Endothelial cell of umbilical vein (primary cell): Measurements from ENCODE around the gene ANKS1B. TPM values are rescaled to one million over a fixed set of nuclear protein-coding genes. Genes with fewer than 3 reads are reported as not detected.

Experiments used
- BruUV-seq: library from RNA; stranded (reverse); fragments of 400-500 nt; replicated peaks from 2 replicates; lab custom pipeline; 2021; lab: Mats Ljungman, UMichigan
- CTCF ChIA-PET: fragments of 300-600, 350-600 bp; sonication (Branson Sonifier 250); formaldehyde crosslinking; loops from one replicate; lab custom pipeline; 2021; ENCODE audit warnings: antibody characterized with exemption, inconsistent platforms; lab: Charles Lee
- POLR2A ChIA-PET: fragments of 300-600, 350-600 bp; sonication (Branson Sonifier 250); formaldehyde crosslinking; loops from one replicate; lab custom pipeline; 2021; ENCODE audit warnings: antibody characterized with exemption, inconsistent platforms; lab: Charles Lee
- DNase-seq: peaks from one replicate; pipeline ENCODE4 v3.0.0-alpha.2; 2011; ENCODE audit warnings: low read depth, low spot score
- FAIRE-seq: peaks from 2 replicates; lab custom pipeline; 2011; peaks lifted over from hg19 to GRCh38; lab: Jason Lieb, UNC
- H2AFZ ChIP-seq: 2 replicates; pipeline ENCODE4 v1.6.0; 2012; ENCODE audit warnings: low read depth, low read length, control low read depth, inconsistent platforms
- H3K27ac ChIP-seq: 2 replicates; pipeline ENCODE4 v1.5.1; 2011; ENCODE audit warnings: low read depth, mild to moderate bottlenecking, control low read depth, low read length, moderate library complexity; ENCODE audit not compliant: insufficient read depth
- H3K27me3 ChIP-seq, 2 experiments: 2 replicates each; pipeline versions ENCODE4 v1.6.0 to v1.6.1; 2011; ENCODE audit warnings: low read length in 2 of 2, mixed read lengths in 1 of 2; ENCODE audit not compliant: control insufficient read depth in 2 of 2, insufficient read depth in 2 of 2
- H3K36me3 ChIP-seq, 2 experiments: 2 replicates in 1 of 2; 3 replicates in 1 of 2; pipeline ENCODE4 v1.5.1; 2011; ENCODE audit warnings: low read length in 2 of 2, mild to moderate bottlenecking in 1 of 2, moderate library complexity in 1 of 2; ENCODE audit not compliant: control insufficient read depth in 2 of 2, insufficient read depth in 2 of 2; ENCODE audit errors: extremely low read depth in 1 of 2
- H3K4me1 ChIP-seq: 3 replicates; pipeline ENCODE4 v1.5.1; 2011; ENCODE audit warnings: mild to moderate bottlenecking, low read length; ENCODE audit not compliant: control insufficient read depth, insufficient read depth; ENCODE audit errors: extremely low read depth
- H3K4me2 ChIP-seq: 2 replicates; pipeline ENCODE4 v1.6.1; 2011; ENCODE audit warnings: low read length, control low read depth, mixed read lengths; ENCODE audit not compliant: insufficient read depth
- H3K4me3 ChIP-seq, 3 experiments: fragments of 200-600 bp in 1 of 3; sonication (generic), shearing (Covaris generic) in 1 of 3; replicated peaks in 1 of 3; 2 replicates each; pipeline ENCODE4 v1.5.1; 2011 to 2016; ENCODE audit warnings: control low read depth in 3 of 3, low read length in 3 of 3, mild to moderate bottlenecking in 2 of 3, inconsistent platforms in 1 of 3, low read depth in 1 of 3, moderate library complexity in 1 of 3; ENCODE audit not compliant: insufficient read depth in 1 of 3
- H3K79me2 ChIP-seq: 2 replicates; pipeline ENCODE4 v1.6.0; 2012; ENCODE audit warnings: low read length, inconsistent platforms; ENCODE audit not compliant: control insufficient read depth, insufficient read depth
- H3K9ac ChIP-seq: replicated peaks from 2 replicates; pipeline ENCODE3; 2011; ENCODE audit warnings: low read length, control low read depth; ENCODE audit not compliant: insufficient read depth; ENCODE audit errors: extremely low read depth
- H3K9me1 ChIP-seq: replicated peaks from 3 replicates; pipeline ENCODE4 v1.6.0; 2011; ENCODE audit warnings: mild to moderate bottlenecking, low read length; ENCODE audit not compliant: control insufficient read depth, insufficient read depth; ENCODE audit errors: extremely low read depth
- H3K9me3 ChIP-seq: replicated peaks from 2 replicates; pipeline ENCODE4 v1.5.1; 2012; ENCODE audit warnings: low read length, inconsistent platforms; ENCODE audit not compliant: control insufficient read depth, insufficient read depth
- H4K20me1 ChIP-seq: replicated peaks from 2 replicates; pipeline ENCODE3; 2011; ENCODE audit warnings: mild to moderate bottlenecking, low read length; ENCODE audit not compliant: control insufficient read depth, insufficient read depth; ENCODE audit errors: extremely low read depth
- EZH2 ChIP-seq: IDR thresholded peaks from 2 replicates; pipeline ENCODE4 v1.6.1; 2012; ENCODE audit warnings: borderline replicate concordance, low read depth, mild to moderate bottlenecking, moderate library complexity, low read length, inconsistent platforms; ENCODE audit not compliant: severe bottlenecking
- FOS ChIP-seq: IDR thresholded peaks from 2 replicates; pipeline ENCODE4 v1.6.1; 2011; ENCODE audit warnings: mild to moderate bottlenecking, low read length, moderate library complexity, borderline replicate concordance; ENCODE audit not compliant: insufficient read depth
- GATA2 ChIP-seq: IDR thresholded peaks from 2 replicates; pipeline ENCODE4 v1.7.0; 2011; ENCODE audit warnings: low read depth, mild to moderate bottlenecking, moderate library complexity, mixed read lengths, low read length; ENCODE audit not compliant: insufficient read length, insufficient read depth
- JUN ChIP-seq: IDR thresholded peaks from 2 replicates; pipeline ENCODE4 v1.6.1; 2011; ENCODE audit warnings: borderline replicate concordance, low read depth; ENCODE audit not compliant: insufficient read length, insufficient read depth
- MYC ChIP-seq: IDR thresholded peaks from one replicate; pipeline ENCODE4 v1.6.1; 2011; ENCODE audit warnings: mild to moderate bottlenecking, low read depth, low read length
- POLR2A ChIP-seq: IDR thresholded peaks from 2 replicates; pipeline ENCODE4 v1.6.1; 2012; ENCODE audit warnings: low read depth, mild to moderate bottlenecking, control low read depth, low read length
- POLR2AphosphoS5 ChIP-seq: IDR thresholded peaks from 2 replicates; pipeline ENCODE4 v1.6.1; 2012; ENCODE audit warnings: low read depth, mild to moderate bottlenecking, control low read depth, low read length, moderate library complexity; ENCODE audit not compliant: insufficient read depth
- dilution Hi-C: fragments of 300-500 bp; cut with MboI; formaldehyde crosslinking; loops from one replicate; pipeline ENCODE4 v1.15.0; 2019; ENCODE audit warnings: low sequenced_read_pairs; ENCODE audit not compliant: extremely low pct_ligation_motif_present
- intact Hi-C: fragments of 100-400 bp; cut with micrococcal nuclease; formaldehyde crosslinking; loops from one replicate; pipeline ENCODE4 v1.10.0; 2022
- polyA plus RNA-seq, 4 experiments: library from polyadenylated mRNA; depleted of rRNA in 3 of 4; stranded (reverse) in 3 of 4; unstranded in 1 of 4; fragments of >200 nt; gene quantifications; 2 replicates each; pipeline versions ENCODE4 v1.2.1 to v1.2.3, GENCODE V29; 2011 to 2012; ENCODE audit warnings: missing spikeins in 1 of 4
- total RNA-seq: library from RNA; stranded (reverse); gene quantifications from 2 replicates; pipeline ENCODE4 v1.2.3, GENCODE V29; 2021
- TF ChIP-seq, protein P1 (sequence below), 2 donors: IDR thresholded peaks; 1 replicate in 1 of 2; 2 replicates in 1 of 2; pipeline ENCODE4 v1.5.1; 2011; ENCODE audit warnings: low read length in 2 of 2, mild to moderate bottlenecking in 2 of 2, moderate library complexity in 2 of 2, control low read depth in 1 of 2, inconsistent platforms in 1 of 2, low read depth in 1 of 2; ENCODE audit not compliant: insufficient read depth in 1 of 2; ENCODE audit errors: extremely low read depth in 1 of 2
- TF ChIP-seq, protein P2 (sequence below): IDR thresholded peaks from 2 replicates; pipeline ENCODE4 v1.6.1; 2011; ENCODE audit not compliant: insufficient read depth, insufficient read length

ANKS1B gene
- total and polyA plus RNA-seq, 2 donors (not counting 3 experiments of a cell fraction or from before 2014, with no cell fraction given): 0.15 to 0.38 TPM

DNA sequence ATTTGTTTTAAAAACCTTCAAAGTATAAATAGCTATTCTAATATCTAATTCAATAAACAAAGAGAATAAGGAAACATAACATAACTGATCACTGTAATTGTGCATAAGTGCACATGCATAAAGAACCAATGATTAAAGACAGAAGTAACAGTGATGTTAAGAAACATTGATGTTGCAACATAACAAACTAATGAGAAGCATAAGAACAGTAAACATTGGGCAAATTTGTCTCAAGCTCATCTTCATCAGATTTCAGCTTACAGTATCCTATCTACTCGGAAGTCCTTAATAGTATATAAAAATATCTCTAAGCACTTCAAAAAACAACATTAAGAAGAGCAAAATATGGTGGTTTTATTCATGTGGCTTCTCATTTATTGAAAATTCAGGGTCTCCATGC lies 239.6 kb downstream of the ANKS1B start:
- H3K9me1 ChIP-seq: no peaks in the 10 kb centered on the region
- ChIA-PET CTCF (no interaction called here), POLR2A (no interaction called here)
- BruUV-seq: no TSS peak
- no peaks in the 10 kb centered on the region for H3K4me1 ChIP-seq
- no peak overlapping the region for H3K4me3 ChIP-seq
- no peak overlapping the region for H3K9ac ChIP-seq
- H3K27ac ChIP-seq: no peak overlapping the region
- no peak overlapping the region for H2AFZ ChIP-seq
- no peaks in the 10 kb centered on the region for H3K36me3 ChIP-seq
- intact Hi-C loops (no loop called here), dilution Hi-C loops (no loop called here)
- no peak overlapping the region for H3K4me2 ChIP-seq
- H3K79me2 ChIP-seq: no peaks in the 10 kb centered on the region
- no peak for TF ChIP-seq GATA2
- no peak for TF ChIP-seq FOS
- TF ChIP-seq, protein P1, sequence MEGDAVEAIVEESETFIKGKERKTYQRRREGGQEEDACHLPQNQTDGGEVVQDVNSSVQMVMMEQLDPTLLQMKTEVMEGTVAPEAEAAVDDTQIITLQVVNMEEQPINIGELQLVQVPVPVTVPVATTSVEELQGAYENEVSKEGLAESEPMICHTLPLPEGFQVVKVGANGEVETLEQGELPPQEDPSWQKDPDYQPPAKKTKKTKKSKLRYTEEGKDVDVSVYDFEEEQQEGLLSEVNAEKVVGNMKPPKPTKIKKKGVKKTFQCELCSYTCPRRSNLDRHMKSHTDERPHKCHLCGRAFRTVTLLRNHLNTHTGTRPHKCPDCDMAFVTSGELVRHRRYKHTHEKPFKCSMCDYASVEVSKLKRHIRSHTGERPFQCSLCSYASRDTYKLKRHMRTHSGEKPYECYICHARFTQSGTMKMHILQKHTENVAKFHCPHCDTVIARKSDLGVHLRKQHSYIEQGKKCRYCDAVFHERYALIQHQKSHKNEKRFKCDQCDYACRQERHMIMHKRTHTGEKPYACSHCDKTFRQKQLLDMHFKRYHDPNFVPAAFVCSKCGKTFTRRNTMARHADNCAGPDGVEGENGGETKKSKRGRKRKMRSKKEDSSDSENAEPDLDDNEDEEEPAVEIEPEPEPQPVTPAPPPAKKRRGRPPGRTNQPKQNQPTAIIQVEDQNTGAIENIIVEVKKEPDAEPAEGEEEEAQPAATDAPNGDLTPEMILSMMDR (IDR thresholded peaks at IDR 0.05; ENCODE audit: extremely low read depth in 1 of 2, insufficient read depth in 1 of 2, low read depth in 1 of 2, low read length in 2 of 2): no peak
- no peak for TF ChIP-seq EZH2
- no peak for TF ChIP-seq MYC
- TF ChIP-seq, protein P2, sequence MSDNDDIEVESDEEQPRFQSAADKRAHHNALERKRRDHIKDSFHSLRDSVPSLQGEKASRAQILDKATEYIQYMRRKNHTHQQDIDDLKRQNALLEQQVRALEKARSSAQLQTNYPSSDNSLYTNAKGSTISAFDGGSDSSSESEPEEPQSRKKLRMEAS: no peak
- TF ChIP-seq POLR2A: no peak
- TF ChIP-seq JUN: no peak
- TF ChIP-seq POLR2AphosphoS5: no peak
- no peak for DNase-seq
- no peaks in the 10 kb centered on the region for H3K27me3 ChIP-seq
- H4K20me1 ChIP-seq: no peaks in the 10 kb centered on the region
- no peak for FAIRE-seq
- no peaks in the 10 kb centered on the region for H3K9me3 ChIP-seq
